NCI-H82 (cell line): ENCODE results near the gene NSUN4.
"Not testable (repeated sequence)": the region's sequence is repeated elsewhere in the genome, so short reads cannot be mapped to it uniquely, and the experiment has no call there.

Experiments used
- DNase-seq: peaks from one replicate; lab custom pipeline; 2025; lab: John Stamatoyannopoulos, UW

NSUN4 gene

DNA sequence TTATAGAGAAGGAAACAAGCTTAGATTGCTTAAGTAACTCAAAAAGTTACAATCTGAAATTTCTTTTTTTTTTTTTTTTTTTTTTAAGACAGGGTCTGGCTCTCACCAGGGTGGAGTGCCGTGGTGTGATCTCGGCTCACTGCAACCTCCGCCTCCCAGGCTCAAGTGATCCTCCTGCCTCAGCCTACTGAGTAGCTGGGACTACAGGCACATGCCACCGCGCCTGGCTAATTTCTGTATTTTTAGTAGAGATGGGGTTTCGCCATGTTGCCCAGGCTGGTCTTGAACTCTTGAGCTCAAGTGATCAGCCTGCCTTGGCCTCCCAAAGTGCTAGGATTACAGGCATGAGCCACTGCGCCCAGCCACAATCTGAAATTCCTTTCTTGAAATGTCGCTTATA is 27.1 kb downstream of the NSUN4 start:
- not testable (repeated sequence) for DNase-seq

DNA sequence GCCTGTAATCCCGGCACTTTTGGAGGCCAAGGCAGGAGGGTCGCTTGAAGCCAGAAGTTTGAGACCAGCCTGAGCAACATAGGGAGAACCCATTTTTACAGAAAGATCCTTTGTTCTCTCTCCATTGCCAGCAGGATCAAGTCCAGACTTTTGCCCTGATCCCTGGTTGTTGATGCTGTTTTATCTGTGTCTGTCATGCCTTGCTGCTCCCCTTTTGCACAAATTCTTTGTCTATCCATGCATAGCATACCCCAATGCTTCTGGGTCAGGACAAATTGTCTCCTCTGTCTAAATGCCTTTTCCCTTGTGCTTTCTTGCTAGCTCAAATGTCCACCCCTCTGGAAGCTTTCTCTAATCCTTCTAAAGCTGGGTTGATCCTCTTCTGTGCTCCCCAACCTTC is 28.2 kb downstream of the NSUN4 start:
- peak; percentile 65 for DNase-seq

DNA sequence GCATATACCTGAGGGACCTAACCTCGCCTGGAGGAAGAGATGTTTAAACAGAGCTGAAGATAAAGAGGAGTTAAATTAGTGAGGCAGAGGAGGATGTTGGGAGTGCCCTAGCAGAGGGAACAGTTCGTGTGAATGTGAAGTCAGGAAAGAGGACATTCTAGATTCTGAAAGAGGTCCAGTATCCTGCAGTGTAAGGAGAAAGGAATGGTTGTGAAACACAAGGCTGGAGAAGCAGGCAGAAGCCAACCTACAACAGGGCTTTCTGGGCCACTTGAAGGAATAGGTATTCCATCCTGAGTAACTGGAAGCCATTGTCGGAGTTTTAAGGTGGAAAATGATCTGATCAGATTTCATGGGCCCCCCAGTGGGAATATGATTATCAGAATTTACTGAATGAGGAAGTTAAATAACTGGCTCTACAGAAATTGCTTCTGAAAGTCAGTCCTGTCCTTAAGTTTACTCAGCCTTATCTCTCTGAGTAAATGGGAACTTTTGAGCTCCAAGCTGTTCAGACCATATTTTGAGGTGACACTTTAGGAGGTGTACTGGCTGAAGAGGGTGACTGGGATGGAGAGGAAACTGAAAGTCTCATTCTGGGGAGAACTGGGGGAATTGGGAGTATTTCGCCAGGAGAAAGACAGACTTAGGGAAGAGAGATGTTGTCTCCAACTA is 29.1 kb downstream of the NSUN4 start:
- no peak for DNase-seq

DNA sequence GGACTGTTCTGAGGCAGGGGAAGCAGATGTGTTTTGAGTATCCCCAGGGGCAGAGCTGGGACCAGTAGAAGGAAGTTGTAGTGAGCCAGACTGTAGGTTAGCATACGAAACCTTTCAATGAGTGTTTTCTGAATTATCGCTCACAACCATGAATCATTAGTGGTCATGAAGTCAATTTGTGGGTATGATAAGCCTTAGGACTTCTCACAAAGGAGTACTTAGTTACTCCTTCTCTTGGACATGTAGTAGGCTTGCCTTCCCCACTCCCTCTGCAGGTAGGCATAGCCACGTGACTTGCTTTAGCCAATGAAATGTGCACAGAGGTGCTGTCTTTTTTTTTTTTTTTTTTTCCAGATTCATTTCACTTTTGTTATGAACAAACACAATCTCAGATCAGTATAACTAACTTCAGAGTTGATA is 29.6 kb downstream of the NSUN4 start:
- DNase-seq, result no peak

DNA sequence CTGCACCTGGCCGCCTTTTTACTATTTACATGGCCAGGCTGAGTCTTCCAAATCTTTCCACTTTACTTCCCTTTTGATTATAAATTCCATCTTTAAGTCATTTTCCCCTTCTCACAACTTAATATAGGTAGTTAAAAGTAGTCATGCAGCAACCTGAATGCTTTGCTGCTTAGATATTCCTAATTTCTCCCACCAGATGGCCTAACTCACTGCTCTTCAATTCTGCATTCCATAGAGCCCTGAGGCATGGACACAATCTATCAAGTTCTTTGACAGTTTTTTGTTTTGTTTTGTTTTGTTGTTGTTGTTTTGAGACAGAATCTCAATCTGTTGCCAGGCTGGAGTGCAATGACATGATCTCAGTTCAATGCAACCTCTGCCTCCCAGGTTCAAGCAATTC is 31.8 kb downstream of the NSUN4 start:
- peak; percentile 28 for DNase-seq

DNA sequence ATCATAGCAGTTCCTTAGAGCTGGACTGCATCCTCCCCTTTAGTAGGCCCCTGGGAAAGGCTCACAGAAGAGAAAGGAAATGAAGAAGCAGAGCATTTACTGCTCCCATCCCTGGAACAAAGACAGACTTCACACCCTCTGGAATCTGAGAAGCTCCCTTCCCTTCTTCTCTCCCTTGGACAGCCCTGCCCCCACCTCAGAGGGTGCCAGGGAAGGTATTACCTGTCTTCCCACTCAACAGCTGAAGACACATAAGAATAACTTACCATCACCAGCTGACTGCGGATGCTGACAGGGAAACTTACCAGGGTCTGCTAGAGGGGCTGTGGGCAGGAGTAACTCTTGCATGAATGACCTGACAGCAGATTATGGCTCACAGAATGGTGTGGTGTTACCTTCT is 39.4 kb downstream of the NSUN4 start:
- DNase-seq, result no peak

DNA sequence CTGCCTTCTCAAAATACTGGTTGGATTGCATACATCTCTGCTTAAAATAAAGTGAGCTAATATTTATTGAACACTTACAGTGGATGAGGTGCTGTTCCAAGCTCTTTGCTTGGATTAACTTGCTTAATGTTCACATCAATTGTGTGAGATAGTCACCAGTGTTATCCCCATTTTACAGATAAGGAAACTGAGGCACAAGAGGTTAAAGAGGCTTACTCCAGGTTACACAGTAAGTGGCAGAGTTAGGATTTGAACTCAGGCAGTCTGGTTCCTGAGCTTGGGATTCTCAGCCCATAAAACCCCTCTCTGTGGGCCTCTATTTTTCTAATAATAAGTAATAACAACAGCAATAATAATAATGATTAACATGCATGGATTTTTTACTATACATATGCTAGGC is 39.9 kb downstream of the NSUN4 start:
- DNase-seq, result no peak

DNA sequence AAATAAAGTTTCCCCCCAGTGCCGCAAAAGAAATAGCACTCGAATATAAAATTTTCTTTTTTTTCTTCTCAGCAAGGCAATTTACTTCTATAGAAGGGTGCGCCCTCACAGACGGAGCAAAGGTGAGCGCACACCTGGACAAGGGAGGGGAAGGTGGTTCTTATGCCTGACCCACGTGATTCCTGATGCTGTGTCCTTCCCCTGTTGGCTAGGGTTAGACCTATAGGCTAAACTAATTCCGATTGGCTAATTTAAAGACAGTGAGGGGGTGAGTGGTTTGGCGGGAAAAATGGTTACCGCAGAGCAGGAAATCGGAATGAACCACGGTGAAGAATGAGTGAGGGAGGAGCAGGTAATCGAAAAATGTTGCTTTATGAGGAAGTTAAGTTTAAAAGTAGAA is 52.9 kb downstream of the NSUN4 start:
- DNase-seq, result no peak

DNA sequence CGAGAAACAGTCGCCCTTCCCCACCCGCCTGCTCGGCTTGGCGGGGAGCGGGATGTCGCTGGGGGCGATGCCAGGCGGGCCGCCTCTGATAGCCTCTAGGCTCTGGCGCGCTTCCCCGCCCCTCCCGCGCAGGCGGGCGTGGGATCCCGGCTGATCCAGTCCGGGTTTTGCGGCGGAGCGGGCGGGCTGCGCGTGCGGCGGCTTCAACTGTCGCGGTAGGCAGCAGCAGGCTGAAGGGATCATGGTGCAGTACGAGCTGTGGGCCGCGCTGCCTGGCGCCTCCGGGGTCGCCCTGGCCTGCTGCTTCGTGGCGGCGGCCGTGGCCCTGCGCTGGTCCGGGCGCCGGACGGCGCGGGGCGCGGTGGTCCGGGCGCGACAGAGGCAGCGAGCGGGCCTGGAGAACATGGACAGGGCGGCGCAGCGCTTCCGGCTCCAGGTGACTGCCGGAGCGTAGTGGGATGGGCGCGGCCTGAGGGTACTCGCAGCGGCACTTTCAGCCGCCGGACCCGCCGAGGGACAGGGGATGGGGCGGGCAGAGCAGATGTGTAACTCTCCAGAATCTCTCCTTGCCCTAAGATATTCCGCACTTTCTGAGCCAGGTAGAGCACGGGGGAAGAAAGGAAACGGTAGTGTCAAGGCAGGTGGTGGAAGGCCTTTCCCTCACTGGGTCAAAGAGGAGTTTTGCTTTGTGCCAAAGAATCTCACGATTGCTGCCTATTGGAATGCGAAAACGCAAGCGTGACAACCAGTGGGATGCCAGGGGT is 53.7 kb downstream of the NSUN4 start, which contains the start of gene FAAH:
Gene FAAH (plus strand): TSS at position 210 of the 764 bp plus-strand sequence. CDS start 32 bp downstream, at position 242.
- peak; percentile 66 for DNase-seq

DNA sequence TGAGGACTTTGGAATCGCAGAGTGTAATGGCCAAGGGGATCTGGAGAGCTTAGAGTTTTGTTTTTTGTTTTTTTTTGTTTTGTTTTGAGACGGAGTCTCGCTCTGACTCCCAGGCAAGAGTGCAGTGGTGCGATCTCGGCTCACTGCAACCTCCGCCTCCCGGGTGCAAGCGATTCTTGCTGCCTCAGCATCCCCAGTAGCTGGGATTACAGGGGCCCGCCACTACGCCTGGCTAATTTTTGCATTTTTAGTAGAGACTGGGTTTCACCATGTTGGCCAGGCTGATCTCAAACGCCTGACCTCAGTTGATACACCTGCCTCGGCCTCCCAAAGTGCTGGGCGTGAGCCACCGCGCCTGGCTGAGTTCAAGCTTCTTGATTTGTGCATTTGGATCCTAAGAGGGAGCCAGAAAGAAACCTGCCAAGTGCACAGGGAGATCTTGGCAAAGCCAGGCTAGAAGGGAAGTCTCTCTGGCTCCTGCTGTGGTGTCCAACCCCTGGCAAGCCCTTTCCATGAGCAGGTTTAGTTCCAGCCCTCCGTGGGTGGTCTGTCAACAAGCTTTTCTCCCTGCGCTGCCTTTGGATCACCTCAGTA is 54.4 kb downstream of the NSUN4 start:
- no peak for DNase-seq

DNA sequence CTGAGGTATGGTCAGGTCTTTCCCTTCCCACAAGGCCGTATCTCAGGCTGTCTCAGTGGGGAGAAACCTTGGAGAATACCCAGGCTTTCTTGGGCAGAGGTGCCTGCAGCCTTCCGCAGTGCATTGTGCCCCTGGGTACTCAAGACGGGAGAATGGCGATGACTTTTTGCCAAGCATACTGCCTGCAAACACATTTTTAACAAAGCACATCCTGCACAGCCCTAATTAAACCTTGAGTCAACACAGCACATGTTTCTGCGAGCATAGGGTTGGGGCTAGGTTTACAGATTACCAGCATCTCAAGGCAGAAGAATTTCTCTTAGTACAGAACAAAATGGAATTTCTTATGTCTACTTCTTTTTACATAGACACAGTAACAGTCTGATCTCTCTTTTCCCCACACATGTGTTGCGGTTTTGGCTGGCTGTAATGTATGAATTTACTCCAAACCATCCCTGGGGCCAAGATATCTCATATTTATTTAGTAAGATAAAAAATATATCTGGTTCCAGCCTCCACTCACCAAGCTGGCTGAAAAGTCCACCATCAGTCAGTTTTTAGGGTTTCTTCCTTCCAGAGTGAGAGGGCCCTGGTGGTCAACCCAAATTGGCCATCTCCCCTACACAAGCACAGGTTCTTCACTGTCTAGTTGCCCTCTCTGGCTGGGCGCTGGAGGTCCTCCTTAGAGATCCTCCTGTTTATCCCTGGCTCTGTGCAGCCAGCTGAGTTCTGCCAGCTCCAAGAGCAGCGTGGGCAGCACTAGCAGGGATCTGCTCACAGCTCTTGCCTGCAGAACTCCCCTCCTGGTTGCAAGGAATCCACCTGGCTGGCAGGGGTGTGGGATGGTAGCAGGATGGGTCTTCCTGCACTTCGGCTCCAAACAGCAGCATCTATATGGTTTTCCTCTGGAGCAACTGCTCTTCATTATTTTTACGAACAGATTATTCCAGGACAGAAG is 56.1 kb downstream of the NSUN4 start:
- no peak for DNase-seq

DNA sequence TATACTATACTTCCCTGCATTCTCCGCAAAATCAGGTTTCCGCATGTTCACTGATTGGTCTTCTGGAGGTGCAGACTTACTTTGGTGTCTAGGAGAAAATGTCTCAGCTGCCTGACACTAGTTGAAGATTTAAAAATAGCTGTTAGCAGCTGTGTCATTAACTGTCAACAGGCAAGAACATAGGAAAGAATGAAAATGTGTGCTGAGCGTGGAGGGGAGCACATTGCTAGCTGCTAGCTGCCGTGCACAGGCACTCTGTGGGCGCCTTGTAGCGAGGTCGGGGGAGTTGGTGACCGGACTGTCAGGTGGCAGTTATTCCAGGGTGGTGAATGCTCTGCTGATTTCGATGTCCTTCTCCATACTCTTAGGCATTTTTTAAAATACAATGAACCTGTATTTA is 58.7 kb downstream of the NSUN4 start:
- no peak for DNase-seq

DNA sequence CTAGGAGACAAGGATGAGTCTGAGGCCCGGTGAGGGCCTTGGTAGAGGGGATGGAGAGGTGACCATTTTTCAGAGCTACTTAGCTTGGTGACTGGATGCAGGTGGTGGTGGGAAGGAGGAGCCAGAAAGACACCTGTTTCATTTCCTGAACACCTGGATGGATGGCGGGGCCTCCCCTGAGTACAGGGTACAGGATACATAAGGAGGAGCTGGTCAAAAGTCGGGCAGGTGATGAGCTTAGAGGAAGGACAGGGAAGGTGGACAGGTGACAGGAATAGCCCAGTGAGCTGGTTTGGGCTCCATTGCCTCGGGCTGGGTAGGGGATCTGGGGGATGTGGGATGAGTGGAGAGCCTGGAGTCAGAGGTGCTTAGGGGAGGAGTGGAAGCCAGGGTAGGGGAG is 59.8 kb downstream of the NSUN4 start:
- DNase-seq, result no peak

DNA sequence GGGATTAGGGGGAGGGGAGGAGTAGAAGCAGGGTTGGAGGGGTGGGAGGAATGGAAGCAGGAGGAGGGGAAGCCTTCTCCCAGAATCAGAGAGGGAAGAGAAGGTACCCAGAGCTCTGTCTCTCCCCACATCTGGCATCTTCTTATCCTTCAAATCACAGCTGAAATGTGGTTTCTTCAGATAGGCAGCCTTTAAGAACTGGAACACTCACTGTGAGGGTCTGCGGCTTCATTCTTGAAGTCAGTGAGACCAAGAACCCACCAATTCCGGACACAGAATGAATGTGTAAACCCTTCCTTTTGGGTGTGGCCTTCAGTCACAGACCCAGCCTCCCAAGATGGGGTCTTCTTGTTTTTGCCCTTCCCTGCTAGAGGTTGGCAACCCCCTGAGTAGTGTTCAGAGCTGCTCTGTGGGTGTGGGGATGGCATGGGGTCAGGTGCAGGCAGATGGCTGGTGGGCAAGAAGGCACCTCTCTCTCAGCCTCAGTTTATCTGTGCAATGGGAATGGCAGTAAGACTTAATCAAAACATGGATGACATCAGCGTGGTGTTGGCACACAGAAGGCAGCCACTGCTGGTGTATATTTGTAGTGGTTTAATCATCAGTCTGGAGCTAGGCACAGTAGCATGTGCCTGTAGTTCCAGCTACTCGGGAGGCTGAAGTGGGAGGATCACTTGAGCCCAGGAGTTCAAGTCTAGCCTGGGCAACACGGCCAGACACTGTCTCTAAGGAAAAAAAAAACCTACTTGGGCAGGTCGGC is 60.7 kb downstream of the NSUN4 start:
- no peak for DNase-seq

DNA sequence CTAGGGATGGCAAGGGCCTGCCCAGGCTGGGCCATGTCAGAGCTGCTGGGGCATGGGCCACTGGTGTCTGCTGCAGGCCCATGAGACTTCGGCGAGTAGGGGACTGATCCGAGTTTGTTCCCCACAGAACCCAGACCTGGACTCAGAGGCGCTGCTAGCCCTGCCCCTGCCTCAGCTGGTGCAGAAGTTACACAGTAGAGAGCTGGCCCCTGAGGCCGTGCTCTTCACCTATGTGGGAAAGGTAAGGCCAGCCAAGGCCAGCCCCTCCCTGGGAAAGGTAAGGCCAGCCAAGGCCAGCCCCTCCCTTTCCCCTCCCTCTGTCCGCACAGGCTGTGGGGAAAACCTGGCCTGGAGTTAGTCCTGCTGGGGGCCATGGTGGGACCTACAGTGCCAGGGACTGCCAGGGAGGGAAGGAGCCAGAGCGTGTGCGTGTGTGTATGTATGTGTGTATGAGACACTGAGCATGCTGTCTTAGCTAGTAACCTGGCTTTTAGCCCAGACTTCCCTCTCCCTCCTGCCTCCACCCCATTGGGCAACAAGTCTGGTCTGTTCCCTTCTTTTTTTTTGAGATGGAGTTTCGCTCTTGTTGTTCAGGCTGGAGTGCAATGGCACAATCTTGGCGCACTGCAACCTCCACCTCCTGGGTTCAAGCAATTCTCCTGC is 61.5 kb downstream of the NSUN4 start:
- peak; percentile 74 for DNase-seq

DNA sequence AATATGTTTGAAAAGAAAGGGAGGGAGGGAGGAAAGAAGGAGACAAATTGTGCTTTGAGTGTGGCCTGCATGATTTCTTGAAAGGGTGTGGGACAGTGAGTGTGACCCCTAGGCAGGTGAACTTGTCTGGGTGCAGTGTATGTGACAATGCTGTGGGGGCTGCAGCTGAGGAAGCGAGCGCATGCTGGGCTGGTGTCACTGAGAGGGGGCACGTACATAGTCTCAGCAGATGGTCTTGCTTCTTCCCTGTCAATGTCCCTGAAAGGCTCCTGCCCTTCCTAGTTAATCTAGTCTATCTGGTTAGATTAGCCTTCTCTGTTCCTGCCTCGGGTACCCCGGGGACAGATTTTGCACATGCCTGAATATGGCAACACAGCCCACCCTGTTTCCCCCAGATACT is 63.3 kb downstream of the NSUN4 start:
- peak; percentile 90 for DNase-seq

DNA sequence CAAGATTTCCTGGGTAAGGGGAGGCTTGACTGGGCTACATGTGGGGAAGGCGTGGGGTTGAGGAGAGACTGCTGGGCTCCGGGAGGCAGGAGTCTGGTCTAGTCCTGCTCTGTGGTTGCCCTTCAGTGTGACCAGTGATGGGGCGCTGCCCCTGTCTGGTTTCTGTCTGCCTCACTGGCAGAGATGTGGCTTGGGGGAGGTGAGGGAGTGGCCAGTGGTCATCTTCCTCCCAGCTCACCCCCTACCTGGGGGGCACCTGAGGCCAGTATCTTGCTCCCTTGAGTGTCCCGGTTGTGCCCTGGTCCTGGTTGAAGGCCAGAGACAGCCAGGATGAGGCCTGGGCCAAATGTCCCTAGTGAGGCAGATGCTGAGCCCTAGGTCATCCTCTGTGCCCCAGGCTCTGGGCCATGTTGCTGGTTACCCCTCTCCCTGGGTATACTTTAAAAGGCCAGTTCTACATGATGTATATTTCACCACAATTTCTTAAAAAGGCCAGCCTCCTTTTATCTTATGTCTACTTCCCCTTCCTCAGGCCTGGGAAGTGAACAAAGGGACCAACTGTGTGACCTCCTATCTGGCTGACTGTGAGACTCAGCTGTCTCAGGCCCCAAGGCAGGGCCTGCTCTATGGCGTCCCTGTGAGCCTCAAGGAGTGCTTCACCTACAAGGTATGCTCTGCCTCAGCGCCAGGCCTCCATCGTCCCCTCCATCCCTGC is 64.0 kb downstream of the NSUN4 start:
- DNase-seq, result no peak

DNA sequence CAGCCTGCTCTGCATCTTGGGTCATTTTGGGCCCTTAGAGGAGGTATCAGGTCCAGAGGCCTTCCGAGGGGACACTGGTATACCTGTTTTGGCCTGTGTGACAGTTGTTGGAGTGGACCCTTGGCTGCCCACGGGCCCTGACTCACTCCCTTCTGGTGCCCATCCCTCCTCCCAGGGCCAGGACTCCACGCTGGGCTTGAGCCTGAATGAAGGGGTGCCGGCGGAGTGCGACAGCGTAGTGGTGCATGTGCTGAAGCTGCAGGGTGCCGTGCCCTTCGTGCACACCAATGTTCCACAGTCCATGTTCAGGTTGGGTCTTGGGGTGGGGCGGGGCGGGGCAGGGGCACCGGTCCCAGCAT is 64.6 kb downstream of the NSUN4 start:
- no peak for DNase-seq

DNA sequence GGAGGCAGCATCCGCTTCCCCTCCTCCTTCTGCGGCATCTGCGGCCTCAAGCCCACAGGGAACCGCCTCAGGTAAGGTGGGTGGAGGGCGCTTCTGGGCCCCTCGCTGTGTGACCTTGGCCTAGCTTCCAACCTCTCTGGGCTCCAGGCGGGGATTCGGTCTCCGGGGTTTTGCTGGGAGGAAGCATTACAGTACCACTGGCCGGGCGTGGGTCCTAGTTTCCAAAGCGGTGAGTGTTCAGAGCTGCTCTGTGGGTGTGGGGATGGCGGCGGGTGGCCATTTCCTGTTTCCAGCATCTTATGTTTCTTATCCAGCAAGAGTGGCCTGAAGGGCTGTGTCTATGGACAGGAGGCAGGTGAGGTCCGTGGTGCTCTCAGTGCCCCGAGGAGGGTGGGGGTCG is 65.1 kb downstream of the NSUN4 start:
- no peak for DNase-seq
